ENCODE measurements around the gene ITPKB. TPM values are rescaled to one million over a fixed set of nuclear protein-coding genes. Genes with fewer than 3 reads are reported as not detected.
"Not testable (repeated sequence)": the region's sequence is repeated elsewhere in the genome, so short reads cannot be mapped to it uniquely, and the experiment has no call there.

Gene ITPKB
- polyA plus RNA-seq, 1 donor from 2014 or later: 20.4 TPM

DNA sequence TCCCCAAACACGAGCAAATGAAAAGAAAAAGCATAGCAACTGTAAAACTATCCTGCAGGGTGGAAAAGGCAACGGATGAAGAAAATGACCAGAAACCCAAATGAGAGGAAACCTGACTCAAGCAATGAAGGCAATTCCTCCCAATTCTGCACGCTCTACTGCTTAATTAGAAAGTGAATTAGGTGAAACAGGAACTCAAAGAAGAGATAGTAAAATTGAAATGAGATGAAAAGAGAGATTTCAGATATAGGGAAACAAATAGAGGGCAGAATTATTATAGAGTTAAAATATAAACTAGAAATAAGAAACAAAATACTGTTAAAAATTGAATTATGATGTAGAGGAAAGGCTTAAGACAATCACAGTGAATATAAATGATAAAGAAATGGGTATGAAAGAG, 27.5 kb upstream of the ITPKB start:
- Mint-ChIP-seq H3K4me3 (no peak overlapping the region), H3K27me3 (peaks cover 24% of the 10 kb centered on the region), H3K27ac (peak overlapping the region in 1 of 3 donors; percentile 46), H3K4me1 (peaks cover 12 to 16% (median 13%) of the 10 kb centered on the region in 3 donors), H3K36me3 (peaks cover 1% of the 10 kb centered on the region), H3K9me3 (no peaks in the 10 kb centered on the region)

DNA sequence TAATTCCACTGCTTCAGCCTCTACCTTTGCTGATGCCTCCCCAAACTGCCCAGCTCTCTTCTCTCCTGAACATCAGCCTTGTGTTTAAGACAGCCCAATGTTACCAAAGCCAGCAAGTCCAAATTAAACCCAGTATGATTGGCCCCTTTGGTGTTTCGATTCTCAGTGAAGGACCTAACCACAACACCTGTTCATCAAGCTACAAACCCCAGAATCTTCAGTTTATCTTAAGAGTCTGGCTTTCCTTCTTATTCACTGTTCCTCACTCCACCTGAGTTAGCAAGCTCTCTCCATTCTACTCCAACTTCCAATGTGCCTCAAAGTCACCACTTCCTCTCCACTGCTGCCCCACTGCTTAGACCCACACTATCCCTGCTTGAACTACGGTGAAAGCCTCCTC, 25.5 kb upstream of the ITPKB start:
- Mint-ChIP-seq H3K36me3 (peaks cover 1% of the 10 kb centered on the region), H3K27ac (no peak overlapping the region), H3K27me3 (peaks cover 25% of the 10 kb centered on the region), H3K4me3 (peak overlapping the region in 2 of 4 donors; percentile 18), H3K4me1 (peaks cover 12 to 16% (median 13%) of the 10 kb centered on the region in 3 donors), H3K9me3 (no peaks in the 10 kb centered on the region)

- Mint-ChIP-seq H3K27ac (no peak overlapping the region), H3K4me3 (no peak overlapping the region), H3K4me1 (peaks cover 12 to 16% (median 13%) of the 10 kb centered on the region in 3 donors), H3K27me3 (peaks cover 25% of the 10 kb centered on the region), H3K36me3 (peaks cover 1% of the 10 kb centered on the region), H3K9me3 (no peaks in the 10 kb centered on the region)
These were observed 24.8 kb upstream of the ITPKB start for GRCh38 chr1:226763905-226764264.

GRCh38 chr1:226762988-226763904, 24.2 kb upstream of the ITPKB start:
- Mint-ChIP-seq H3K36me3 (peaks cover 1% of the 10 kb centered on the region), H3K4me1 (peaks cover 12 to 16% (median 13%) of the 10 kb centered on the region in 3 donors), H3K4me3 (no peak overlapping the region), H3K9me3 (no peaks in the 10 kb centered on the region), H3K27ac (no peak overlapping the region), H3K27me3 (peaks cover 25% of the 10 kb centered on the region)

DNA sequence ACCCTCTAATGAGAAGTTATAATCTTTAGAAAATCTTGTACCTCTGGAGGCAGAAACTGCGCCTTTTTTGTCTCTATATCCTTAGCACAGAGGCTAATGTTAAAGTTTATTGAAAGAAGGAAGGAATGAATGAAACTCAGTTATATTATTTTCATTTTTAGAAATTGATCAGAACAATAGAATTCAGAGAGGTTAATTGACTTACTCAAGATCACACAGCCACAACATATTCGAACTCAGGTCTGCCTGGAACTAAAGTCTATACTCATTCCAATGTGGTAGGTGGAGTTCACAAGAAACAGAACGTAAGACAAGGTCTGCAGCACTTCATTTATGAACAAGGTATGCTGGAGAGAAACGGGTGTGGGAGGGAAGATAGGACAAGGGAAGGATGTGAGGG, 23.0 kb upstream of the ITPKB start:
- peaks cover 1% of the 10 kb centered on the region for H3K36me3 Mint-ChIP-seq
- no peaks in the 10 kb centered on the region for H3K9me3 Mint-ChIP-seq
- peaks cover 25% of the 10 kb centered on the region for H3K27me3 Mint-ChIP-seq
- H3K27ac Mint-ChIP-seq: peak overlapping the region in 1 of 3 donors; percentile 11
- H3K4me3 Mint-ChIP-seq: no peak overlapping the region
- H3K4me1 Mint-ChIP-seq: peaks cover 12 to 16% (median 13%) of the 10 kb centered on the region in 3 donors

- Mint-ChIP-seq H3K9me3 (no peaks in the 10 kb centered on the region), H3K4me1 (peaks cover 9 to 13% (median 9%) of the 10 kb centered on the region in 3 donors), H3K27ac (no peak overlapping the region), H3K36me3 (peaks cover 1% of the 10 kb centered on the region), H3K4me3 (no peak overlapping the region), H3K27me3 (peaks cover 22% of the 10 kb centered on the region)
These were observed 22.2 kb upstream of the ITPKB start for GRCh38 chr1:226761322-226761721.

DNA sequence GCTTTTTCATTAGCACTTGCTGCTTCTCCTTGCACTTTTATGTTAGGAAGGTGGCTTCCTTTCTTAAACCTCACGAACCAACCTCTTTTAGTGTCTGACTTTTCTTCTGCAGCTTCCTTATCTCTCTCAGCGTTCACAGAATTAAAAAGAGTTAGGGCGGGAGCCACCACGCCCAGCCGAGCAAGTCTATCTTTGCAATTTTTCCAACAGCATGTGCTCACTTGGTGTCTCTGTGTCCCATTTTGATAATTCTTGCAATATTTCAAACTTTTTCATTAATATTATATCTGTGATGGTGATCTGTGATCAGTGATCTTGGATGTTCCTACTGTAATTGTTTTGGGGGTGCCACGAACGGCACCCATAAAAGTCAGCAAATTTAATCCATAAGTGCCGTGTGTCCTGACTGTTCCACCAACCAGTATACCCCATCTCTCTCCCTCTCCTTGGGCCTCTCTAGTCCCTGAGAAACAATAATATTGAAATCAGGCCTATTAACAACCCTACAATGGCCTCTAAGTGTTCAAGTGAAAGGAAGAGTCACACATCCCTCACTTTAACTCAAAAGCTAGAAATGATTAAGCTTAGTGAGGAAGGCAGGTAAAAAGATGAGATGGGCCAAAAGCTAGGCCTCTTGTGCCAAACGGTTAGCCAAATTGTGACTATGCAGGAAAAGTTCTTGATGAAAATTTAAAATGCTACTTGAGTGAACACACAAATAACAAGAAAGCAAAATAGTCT, 15.9 kb upstream of the ITPKB start:
- Mint-ChIP-seq H3K4me1 (peaks cover 0 to 3% (median 0%) of the 10 kb centered on the region in 3 donors), H3K9me3 (no peaks in the 10 kb centered on the region), H3K27ac (peak overlapping the region in 1 of 3 donors; percentile 47), H3K36me3 (no peaks in the 10 kb centered on the region), H3K4me3 (no peak overlapping the region), H3K27me3 (no peaks in the 10 kb centered on the region)

GRCh38 chr1:226754097-226754496, 15.0 kb upstream of the ITPKB start:
- Mint-ChIP-seq H3K36me3 (no peaks in the 10 kb centered on the region), H3K9me3 (no peaks in the 10 kb centered on the region), H3K4me3 (no peak overlapping the region), H3K4me1 (peaks cover 6 to 9% (median 6%) of the 10 kb centered on the region in 3 donors), H3K27me3 (no peaks in the 10 kb centered on the region), H3K27ac (no peak overlapping the region)

DNA sequence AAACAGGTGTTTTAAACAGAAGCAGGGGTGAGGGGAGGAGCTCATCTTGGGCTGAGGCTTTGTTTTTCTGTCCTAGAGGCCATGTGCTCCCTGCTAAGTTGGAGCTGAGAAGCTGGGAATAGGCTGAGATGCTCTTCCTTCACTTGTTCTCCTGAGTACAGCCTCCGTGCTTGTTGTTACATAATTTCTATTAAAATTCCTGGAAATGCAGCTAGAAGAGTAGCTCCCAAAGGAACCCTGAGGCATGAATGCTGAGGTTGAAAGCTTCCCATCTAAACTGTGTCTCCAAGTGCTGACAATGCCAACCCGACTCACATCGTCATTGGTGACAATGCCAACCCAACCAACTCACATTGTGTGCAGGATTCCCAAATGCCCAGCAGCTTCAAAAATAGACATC, 12.6 kb upstream of the ITPKB start:
- H3K9me3 Mint-ChIP-seq: no peaks in the 10 kb centered on the region
- H3K4me1 Mint-ChIP-seq: peaks cover 8 to 12% (median 10%) of the 10 kb centered on the region in 3 donors
- no peaks in the 10 kb centered on the region for H3K27me3 Mint-ChIP-seq
- H3K4me3 Mint-ChIP-seq: no peak overlapping the region
- peaks cover 2% of the 10 kb centered on the region for H3K36me3 Mint-ChIP-seq
- peak overlapping the region in 2 of 3 donors; percentile 19 to 29 for H3K27ac Mint-ChIP-seq

DNA sequence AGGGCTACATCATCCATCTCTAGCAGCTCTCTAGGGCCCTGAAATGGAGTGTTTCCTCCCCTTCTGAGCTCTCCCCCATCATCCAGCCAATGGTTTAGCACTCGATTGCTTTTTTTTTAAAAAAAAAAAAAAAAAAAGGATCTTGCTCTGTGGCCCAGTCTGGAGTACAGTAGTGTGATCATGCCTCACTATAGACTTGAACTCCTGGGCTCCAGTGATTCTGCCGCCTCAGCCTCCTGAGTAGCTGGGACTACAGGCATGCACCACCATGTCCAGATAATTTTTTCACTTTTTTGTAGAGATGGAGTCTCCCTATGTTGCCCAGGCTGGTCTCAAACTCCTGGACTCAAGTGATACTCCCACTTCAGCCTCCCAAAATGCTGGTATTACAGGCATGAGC, 12.1 kb upstream of the ITPKB start:
- H3K36me3 Mint-ChIP-seq: peaks cover 2% of the 10 kb centered on the region
- H3K27ac Mint-ChIP-seq: peak overlapping the region in 1 of 3 donors; percentile 19
- H3K27me3 Mint-ChIP-seq: no peaks in the 10 kb centered on the region
- H3K4me3 Mint-ChIP-seq: no peak overlapping the region
- H3K9me3 Mint-ChIP-seq: no peaks in the 10 kb centered on the region
- H3K4me1 Mint-ChIP-seq: peaks cover 8 to 12% (median 10%) of the 10 kb centered on the region in 3 donors

GRCh38 chr1:226749467-226749866, 10.4 kb upstream of the ITPKB start:
- H3K4me1 Mint-ChIP-seq: peaks cover 10 to 12% (median 10%) of the 10 kb centered on the region in 3 donors
- H3K4me3 Mint-ChIP-seq: no peak overlapping the region
- H3K27ac Mint-ChIP-seq: peak overlapping the region in 1 of 3 donors; percentile 43
- H3K27me3 Mint-ChIP-seq: no peaks in the 10 kb centered on the region
- no peaks in the 10 kb centered on the region for H3K9me3 Mint-ChIP-seq
- peaks cover 2% of the 10 kb centered on the region for H3K36me3 Mint-ChIP-seq

GRCh38 chr1:226748306-226748705, 9.2 kb upstream of the ITPKB start:
- H3K27me3 Mint-ChIP-seq: no peaks in the 10 kb centered on the region
- H3K9me3 Mint-ChIP-seq: peaks cover 0 to 4% (median 0%) of the 10 kb centered on the region in 3 donors
- peaks cover 2% of the 10 kb centered on the region for H3K36me3 Mint-ChIP-seq
- H3K4me3 Mint-ChIP-seq: no peak overlapping the region
- H3K4me1 Mint-ChIP-seq: peaks cover 9 to 10% (median 10%) of the 10 kb centered on the region in 3 donors
- no peak overlapping the region for H3K27ac Mint-ChIP-seq

GRCh38 chr1:226747519-226748263, 8.6 kb upstream of the ITPKB start:
- not testable (repeated sequence) for H3K4me1 Mint-ChIP-seq, H3K36me3 Mint-ChIP-seq, H3K9me3 Mint-ChIP-seq, H3K27ac Mint-ChIP-seq, H3K4me3 Mint-ChIP-seq, H3K27me3 Mint-ChIP-seq

GRCh38 chr1:226743259-226743658, 4.2 kb upstream of the ITPKB start:
- Mint-ChIP-seq H3K9me3 (peaks cover 0 to 5% (median 0%) of the 10 kb centered on the region in 3 donors), H3K4me1 (peaks cover 13 to 24% (median 17%) of the 10 kb centered on the region in 3 donors), H3K27me3 (no peaks in the 10 kb centered on the region), H3K27ac (no peak overlapping the region), H3K4me3 (no peak overlapping the region), H3K36me3 (peaks cover 2% of the 10 kb centered on the region)

Measured in IgD-negative memory B cell (primary cell).